Posterior cingulate gyrus (tissue), 11 donors: ENCODE results near the gene ZNF217.
"Not testable (repeated sequence)": the region's sequence is repeated elsewhere in the genome, so short reads cannot be mapped to it uniquely, and the experiment has no call there.

ENCODE experiments used
- DNase-seq, 10 donors: peaks; one replicate each; pipeline versions ENCODE4 v3.0.0 to v3.0.0-alpha.2; 2020 to 2021; ENCODE audit warnings: mixed read lengths in 3 of 10
- intact Hi-C: fragments of 100-400 bp; cut with DNase I; formaldehyde crosslinking; loops from one replicate; pipeline ENCODE4 v1.15.1; 2023

ZNF217 gene

GRCh38 chr20:53585910-53586309 lies 7.7 kb downstream of the ZNF217 start:
- DNase-seq, intact Hi-C loops: not testable (repeated sequence)

DNA sequence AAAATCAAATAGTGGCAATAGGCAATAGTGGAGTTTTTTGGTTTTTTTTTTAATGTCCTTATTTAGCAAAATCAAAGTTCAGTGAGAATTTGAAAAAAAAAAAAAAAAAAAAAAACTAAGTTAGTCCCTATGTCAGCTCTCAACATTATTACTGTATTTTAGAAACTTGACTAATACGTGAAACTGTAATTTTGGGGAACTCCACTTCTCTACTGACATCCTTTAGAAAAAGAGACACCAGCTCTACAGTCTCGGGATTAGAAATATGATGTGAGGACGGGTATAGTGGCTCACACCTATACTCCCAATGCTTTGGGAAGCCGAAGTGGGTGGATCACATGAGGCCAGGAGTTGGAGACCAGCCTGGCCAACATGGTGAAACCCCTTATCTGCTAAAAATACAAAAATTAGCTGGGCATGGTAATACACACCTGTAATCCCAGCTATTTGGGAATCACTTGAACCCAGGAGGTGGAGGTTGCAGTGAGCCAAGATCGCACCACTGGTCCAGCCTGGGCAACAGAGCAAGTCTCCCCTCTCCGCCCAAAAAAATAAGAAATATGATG lies 8.6 kb downstream of the ZNF217 start:
- DNase-seq, intact Hi-C loops: not testable (repeated sequence)

- DNase-seq, intact Hi-C loops: not testable (repeated sequence)
Measured at GRCh38 chr20:53584550-53584913, 9.1 kb downstream of the ZNF217 start.

DNA sequence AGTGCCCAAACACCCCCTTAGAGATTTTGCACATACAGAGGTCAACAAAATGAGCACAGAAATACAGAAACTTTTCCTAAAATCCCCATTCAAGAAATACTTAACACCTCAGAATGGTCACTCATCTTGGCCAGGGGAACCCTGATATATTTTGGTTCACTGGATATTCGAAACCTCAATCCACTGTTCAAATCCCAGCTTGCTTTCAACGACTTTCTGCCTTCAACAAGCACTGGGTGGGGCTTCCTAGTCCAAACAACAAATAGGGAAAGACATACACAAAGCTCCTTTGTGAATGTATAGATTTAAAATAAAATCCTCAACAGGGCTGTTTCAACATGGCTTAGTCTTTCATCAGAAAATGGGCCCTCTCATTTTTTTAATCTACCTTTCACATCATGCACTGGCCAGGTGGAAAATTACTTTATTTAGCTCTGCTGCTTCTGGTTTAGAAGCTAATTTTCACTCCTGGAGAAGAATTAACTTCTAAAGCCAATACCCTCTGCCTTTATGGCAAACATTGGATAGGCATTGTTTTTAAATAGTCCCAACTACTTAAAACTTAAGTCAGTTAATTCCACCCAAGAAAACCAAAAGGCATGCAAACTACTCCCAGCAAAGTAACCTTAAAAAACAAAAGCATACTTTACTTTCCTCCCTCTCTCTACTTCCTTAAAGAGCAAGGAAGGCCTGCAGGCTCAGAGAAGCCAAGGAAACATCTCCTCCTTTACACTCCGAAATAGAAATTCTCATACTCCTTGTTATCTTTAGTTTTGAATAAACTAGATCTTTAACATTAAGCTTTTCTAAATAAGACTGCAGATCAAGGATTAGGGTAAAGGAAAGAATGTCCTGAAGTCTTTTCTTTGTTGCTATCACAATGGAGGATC lies 9.7 kb downstream of the ZNF217 start:
- intact Hi-C loops, DNase-seq: not testable (repeated sequence)

DNA sequence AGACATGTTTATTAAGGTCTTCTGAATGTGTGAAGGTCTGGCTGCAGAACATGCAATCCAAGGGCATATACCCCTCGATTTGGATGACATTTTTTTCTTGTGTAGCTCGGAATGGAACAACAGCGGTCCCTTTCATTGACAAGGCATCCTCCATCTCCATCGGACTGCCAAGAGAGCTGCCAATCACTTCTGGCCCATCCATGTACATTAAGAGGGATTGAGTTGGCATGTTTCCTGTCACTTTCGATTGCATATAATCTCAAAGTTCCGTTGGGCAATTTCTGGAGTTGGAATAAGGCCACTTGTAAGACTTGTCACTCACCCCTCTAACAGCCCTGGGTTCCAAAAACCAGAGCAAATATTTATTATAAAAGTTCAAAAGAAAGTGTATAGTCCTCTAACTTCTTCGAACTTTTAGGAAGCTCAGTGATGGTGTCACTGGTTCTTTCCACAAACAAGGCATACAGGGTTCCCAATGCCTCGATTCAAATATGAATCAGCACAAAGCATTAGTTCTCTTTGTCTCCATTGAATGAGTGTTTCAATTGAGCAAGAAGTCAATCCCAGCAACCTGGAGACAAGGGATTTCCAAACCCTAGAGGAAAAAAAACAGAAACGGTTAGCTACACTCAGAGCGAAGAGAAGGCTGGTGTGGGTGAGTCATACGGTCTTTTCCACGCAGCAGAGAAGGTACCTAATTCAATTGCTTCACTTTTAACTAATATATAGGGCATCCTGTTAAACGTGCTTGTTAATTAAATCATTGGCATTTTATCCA lies 10.9 kb downstream of the ZNF217 start:
- DNase-seq: no peak

GRCh38 chr20:53582251-53582570 lies 11.4 kb downstream of the ZNF217 start:
- intact Hi-C loops: no loop called here
- DNase-seq: no peak

More for the DNA sequence above, 10.9 kb downstream of the ZNF217 start:
- intact Hi-C loops: no loop called here

- intact Hi-C loops: no loop called here
- no peak for DNase-seq
Measured at GRCh38 chr20:53581444-53582250, 12.0 kb downstream of the ZNF217 start.

- intact Hi-C loops: no loop called here
- no peak for DNase-seq
Measured at GRCh38 chr20:53580376-53581111, 13.1 kb downstream of the ZNF217 start.

DNA sequence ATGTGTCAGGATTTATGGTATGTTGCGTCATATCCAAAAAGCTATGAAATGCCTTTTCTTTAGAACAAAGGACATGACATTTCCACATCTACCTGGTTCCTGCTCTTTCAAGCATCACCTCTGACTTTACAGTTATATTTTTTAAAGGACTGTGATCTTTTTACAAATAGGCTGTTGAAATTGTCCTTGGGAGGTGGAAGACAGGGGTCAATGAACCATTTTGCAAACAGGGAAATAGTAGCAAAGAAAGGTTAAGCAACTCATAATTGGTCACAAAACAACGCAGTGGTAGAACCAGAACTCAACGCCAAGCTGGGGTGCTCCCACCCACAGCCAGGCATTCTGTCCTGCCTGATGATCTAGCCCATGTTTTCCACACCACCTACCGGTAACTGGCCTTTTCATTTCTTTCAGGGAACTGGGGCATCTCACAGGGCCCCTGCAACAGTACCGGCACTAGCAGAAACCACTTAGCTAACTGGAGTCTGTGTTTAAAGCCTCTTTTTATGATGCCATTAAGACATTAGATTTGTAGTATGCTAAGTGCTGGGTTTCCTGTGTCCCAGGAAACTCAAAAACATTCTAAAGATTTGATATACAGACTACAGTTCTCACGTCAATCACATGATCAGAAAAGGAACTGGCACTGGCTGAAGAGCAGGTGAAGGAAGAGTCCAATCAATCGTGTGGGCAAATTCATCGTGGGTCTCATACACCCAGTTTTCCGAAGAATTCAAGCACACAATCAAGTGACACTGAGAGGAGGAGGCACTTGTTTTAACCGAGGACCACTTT lies 13.9 kb downstream of the ZNF217 start:
- DNase-seq: no peak
- intact Hi-C loops: loop anchor here (5.0 kb wide), 1 partner anchor 288 kb away; no protein-coding TSS in a partner anchor

- intact Hi-C loops: loop anchor here (5.0 kb wide), 1 partner anchor 288 kb away; no protein-coding TSS in a partner anchor
- DNase-seq: no peak
Measured at GRCh38 chr20:53579266-53579580, 14.4 kb downstream of the ZNF217 start.

DNA sequence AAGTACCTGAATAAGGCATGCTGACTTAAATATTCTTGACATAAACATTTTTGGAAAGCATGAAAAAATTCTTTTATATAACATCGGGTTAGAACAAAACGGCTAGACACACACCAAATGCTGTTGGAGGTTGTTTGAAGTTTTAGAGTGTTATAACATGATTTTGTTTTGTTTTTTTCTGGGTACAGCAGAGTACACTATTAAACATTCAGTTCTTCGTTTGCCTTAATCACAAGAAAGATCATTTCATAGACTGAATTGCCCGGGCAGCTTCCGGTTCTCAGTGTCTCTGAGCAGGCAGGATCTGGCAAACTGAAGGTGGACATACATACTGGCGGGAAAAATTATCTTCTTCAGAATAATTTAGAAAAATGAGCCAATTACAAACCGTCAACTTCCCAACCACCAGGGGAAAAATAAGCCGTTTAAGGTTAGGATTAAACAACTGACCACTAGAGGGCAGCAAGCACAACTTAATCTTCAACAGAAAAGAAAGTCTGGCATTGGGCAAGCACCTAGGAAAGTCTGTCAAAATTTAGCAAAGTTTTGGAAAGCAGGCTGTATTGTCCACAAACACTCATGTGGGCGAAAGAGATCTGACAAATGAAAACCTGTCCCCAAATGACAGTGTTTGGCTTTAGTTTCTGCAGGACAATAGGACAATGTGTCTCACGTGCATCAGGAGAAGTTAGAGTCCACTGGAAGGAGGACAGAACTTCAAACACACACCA lies 15.0 kb downstream of the ZNF217 start:
- intact Hi-C loops: loop anchor here (1.0 to 5.0 kb wide), 4 partner anchors 289 to 484 kb away; no protein-coding TSS in a partner anchor
- peak in 3 of 10 donors; percentile 23 to 75 (median 40) for DNase-seq

- intact Hi-C loops: loop anchor here (5.0 kb wide), 1 partner anchor 291 kb away; no protein-coding TSS in a partner anchor
- DNase-seq: no peak
Measured at GRCh38 chr20:53576586-53577318, 16.9 kb downstream of the ZNF217 start.

- intact Hi-C loops: loop anchor here (5.0 kb wide), 1 partner anchor 291 kb away; no protein-coding TSS in a partner anchor
- no peak for DNase-seq
Measured at GRCh38 chr20:53576195-53576580, 17.5 kb downstream of the ZNF217 start.

GRCh38 chr20:53575481-53576194 lies 18.0 kb downstream of the ZNF217 start:
- intact Hi-C loops: loop anchor here (5.0 kb wide), 1 partner anchor 292 kb away; no protein-coding TSS in a partner anchor

GRCh38 chr20:53574819-53575218 lies 18.8 kb downstream of the ZNF217 start:
- intact Hi-C loops: loop anchor here (5.0 kb wide), 1 partner anchor 292 kb away; no protein-coding TSS in a partner anchor
- DNase-seq: no peak

More at GRCh38 chr20:53575481-53576194, 18.0 kb downstream of the ZNF217 start:
- no peak for DNase-seq

GRCh38 chr20:53574259-53574789 lies 19.3 kb downstream of the ZNF217 start:
- intact Hi-C loops: no loop called here
- no peak for DNase-seq
